Omental fat pad (tissue), 4 donors: Measurements from ENCODE around the gene P2RX7. TPM values are rescaled to one million over a fixed set of nuclear protein-coding genes. Genes with fewer than 3 reads are reported as not detected.

ENCODE experiments used
- ATAC-seq: fragments of 150-250 bp; one replicate; pipeline ENCODE4 v1.9.1; 2016; ENCODE audit warnings: mild to moderate bottlenecking, moderate library complexity; ENCODE audit not compliant: low FRiP score
- DNase-seq: peaks from one replicate; pipeline ENCODE4 v3.0.0-alpha.2; 2019; ENCODE audit warnings: low spot score
- CTCF ChIP-seq, 3 donors: fragments of 450-650 bp; IDR thresholded peaks; one replicate each; pipeline ENCODE4 v1.5.1; 2016 to 2017; ENCODE audit warnings: antibody characterized with exemption in 3 of 3, mild to moderate bottlenecking in 3 of 3, moderate library complexity in 2 of 3
- total RNA-seq, 4 donors: library from RNA; depleted of rRNA; stranded (reverse); fragments of >200 nt; gene quantifications; one replicate each; pipeline ENCODE4 v1.1.0, GENCODE V29; 2016

The P2RX7 gene
- total RNA-seq, 4 donors from 2014 or later: 2.4 to 8.6 (median 5.6) TPM

- no peak for TF ChIP-seq CTCF (IDR thresholded peaks at IDR 0.05)
- DNase-seq (no peak), ATAC-seq (no peak)
Measured at GRCh38 chr12:121214166-121214777, 81.6 kb downstream of the P2RX7 start.

DNA sequence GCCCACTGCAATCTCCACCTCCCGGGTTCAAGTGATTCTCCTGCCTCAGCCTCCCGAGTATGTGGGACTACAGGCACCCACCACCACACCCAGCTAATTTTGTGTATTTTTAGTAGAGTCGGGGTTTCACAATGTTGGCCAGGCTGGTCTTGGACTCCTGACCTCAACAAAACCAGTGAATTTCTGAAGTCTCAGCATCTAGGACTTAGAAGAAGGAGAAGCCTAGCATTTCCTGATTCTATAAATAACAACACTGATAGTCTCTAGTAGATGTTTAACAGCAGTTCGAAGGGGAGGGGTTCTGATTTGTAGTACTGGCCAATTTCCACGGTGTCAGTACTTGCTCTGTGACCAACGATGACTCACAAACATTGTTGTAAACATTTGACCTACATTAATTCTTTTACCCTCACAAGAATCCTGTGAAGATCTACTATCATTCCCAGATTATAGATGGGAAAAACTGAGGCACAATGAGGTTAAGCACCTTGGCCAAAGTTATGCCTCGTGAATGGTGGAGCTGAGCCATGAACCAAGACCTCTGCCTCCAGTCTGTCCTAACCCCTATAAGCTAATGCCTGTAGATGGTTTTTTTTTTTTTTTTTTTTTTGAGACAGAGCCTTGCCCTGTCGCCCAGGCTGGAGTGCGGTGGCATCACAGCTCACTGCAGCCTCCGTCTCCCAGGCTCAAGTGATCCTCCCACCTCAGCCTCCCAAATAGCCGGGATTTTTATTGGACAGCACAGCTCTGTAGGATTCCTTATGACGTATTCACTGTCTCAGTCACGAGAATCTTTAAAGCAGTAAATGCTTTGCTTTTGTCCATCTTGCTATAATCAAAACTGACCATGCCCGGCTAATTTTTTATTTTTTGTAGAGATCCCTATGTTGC, 82.4 kb downstream of the P2RX7 start:
- no peak for DNase-seq
- ATAC-seq: peak; percentile 42
- TF ChIP-seq CTCF (IDR thresholded peaks at IDR 0.05): no peak

DNA sequence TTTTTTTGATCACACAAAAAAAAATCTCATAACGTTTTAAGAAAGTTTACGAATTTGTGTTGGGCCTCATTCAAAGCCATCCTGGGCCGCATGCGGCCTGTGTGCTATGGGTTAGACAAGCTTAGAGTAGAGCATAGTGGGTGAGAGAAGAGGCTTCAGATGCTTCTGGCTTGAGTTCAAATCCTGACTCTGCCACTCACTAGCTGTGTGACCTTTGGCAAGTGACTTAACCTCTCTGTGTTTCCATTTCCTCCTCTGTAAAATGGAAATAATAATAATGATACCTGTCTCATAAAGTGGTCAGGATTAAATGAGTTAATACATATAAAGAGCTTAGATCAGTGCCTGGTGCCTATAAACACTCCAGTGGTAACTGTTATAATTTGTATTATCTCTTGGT, 83.4 kb downstream of the P2RX7 start:
- ATAC-seq (no peak), DNase-seq (no peak)
- TF ChIP-seq CTCF (IDR thresholded peaks at IDR 0.05): no peak

GRCh38 chr12:121217063-121217462, 84.4 kb downstream of the P2RX7 start:
- ATAC-seq (no peak), DNase-seq (no peak)
- no peak for TF ChIP-seq CTCF (IDR thresholded peaks at IDR 0.05)

DNA sequence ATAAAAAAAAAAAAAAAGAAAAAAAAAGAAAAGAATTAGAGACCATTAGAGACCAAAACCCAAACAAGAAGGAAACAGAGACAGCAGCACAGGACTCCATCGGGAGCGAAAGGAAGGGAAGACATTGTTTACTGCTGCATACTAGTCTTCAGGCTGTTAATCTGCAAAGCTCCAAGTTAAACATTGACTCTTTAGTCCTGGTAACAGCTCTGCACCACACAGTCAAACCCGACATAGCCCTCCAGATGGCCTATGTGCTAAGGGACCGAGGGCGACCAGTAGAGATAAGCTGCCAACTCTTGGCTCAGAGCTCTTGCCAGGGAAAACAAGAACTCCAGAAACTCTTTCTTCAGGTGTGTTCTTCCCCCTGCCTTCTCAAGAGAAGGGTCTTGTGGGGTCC, 85.1 kb downstream of the P2RX7 start:
- TF ChIP-seq CTCF (IDR thresholded peaks at IDR 0.05): no peak
- ATAC-seq (no peak), DNase-seq (no peak)

DNA sequence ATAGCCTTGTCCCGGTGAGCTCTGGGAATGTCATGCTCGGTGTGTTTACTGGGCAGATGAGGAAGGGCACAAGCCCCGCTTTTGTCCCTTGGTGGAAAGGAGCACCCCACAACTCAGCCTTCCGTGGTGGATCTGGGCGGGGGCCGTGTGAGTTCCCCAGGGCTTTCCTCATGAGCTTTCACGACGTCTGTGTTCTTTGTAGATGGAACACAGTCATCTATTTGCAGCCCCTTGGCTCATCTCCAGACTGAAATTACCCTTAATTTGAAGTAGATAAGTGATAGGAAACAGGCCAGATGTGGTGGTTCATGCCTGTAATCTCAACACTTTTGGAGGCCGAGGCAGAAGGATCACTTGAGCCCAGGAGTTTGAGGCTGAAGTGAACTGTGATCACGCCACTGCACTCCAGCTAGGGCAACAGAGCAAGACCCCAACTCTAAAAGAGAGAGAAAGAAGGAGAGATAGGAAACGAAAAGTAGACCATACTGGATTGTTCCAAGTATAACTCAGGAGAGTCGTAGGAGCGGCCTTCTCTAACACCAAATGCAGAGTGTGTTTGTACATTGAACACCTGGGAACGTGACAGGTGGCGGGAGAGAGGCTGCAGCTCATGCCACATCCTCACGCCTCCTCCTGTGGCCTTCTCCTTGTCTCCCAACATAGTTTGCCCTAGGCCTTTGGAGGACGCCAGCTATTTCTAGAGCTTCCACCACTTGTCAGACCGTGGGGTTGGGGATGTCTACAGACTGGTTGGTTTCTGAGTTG, 86.1 kb downstream of the P2RX7 start:
- ATAC-seq: no peak
- no peak for DNase-seq
- TF ChIP-seq CTCF (IDR thresholded peaks at IDR 0.05): no peak
